HL-60 (cell line): ENCODE measurements around the gene KDM5B.

ENCODE experiments used
- DNase-seq, 2 experiments: peaks; one replicate each; pipeline ENCODE4 v3.0.0-alpha.2; 2010 to 2020; ENCODE audit warnings: low read depth in 1 of 2, low spot score in 1 of 2
- H3K27ac ChIP-seq: fragments of 250-450 bp; sonication (Bioruptor Pico); replicated peaks from 2 replicates; pipeline ENCODE4 v1.5.1; 2020; ENCODE audit warnings: mild to moderate bottlenecking, moderate library complexity
- H3K27me3 ChIP-seq: fragments of 250-450 bp; sonication (Bioruptor Pico); 2 replicates; pipeline ENCODE4 v1.5.1; 2021; ENCODE audit warnings: mild to moderate bottlenecking, moderate library complexity; ENCODE audit not compliant: insufficient read depth, poor library complexity, severe bottlenecking
- H3K4me3 ChIP-seq: replicated peaks from 2 replicates; pipeline ENCODE4 v1.5.1; 2011; ENCODE audit warnings: mild to moderate bottlenecking, control low read depth, low read length; ENCODE audit not compliant: insufficient read depth
- CTCF ChIP-seq: IDR thresholded peaks from one replicate; pipeline ENCODE4 v1.5.1; 2011; ENCODE audit warnings: low read length, control low read depth, inconsistent platforms; ENCODE audit not compliant: insufficient read depth
- GABPA ChIP-seq: IDR thresholded peaks from 2 replicates; pipeline ENCODE4 v1.6.1; 2012; ENCODE audit warnings: low read depth
- POLR2AphosphoS5 ChIP-seq: IDR thresholded peaks from 2 replicates; pipeline ENCODE4 v1.6.1; 2012; ENCODE audit warnings: low read depth
- SPI1 ChIP-seq: IDR thresholded peaks from 2 replicates; pipeline ENCODE4 v1.6.1; 2012; ENCODE audit warnings: low read depth, mild to moderate bottlenecking, borderline replicate concordance
- long read RNA-seq: library from polyadenylated mRNA; unstranded; transcript quantifications from one replicate; pipeline ENCODE4 v2.0.0, GENCODE V29; 2020
- TF ChIP-seq, protein P1 (sequence below): IDR thresholded peaks from 2 replicates; pipeline ENCODE4 v1.6.1; 2012; ENCODE audit warnings: low read depth; ENCODE audit not compliant: insufficient replicate concordance

KDM5B gene
- long read RNA-seq, full-length matches to known transcripts = 69 of 215 reads
- long read RNA-seq, partial matches to known transcripts = 130 of 215 reads
- long read RNA-seq, other reads (novel, unspliced or antisense) = 16 of 215 reads

DNA sequence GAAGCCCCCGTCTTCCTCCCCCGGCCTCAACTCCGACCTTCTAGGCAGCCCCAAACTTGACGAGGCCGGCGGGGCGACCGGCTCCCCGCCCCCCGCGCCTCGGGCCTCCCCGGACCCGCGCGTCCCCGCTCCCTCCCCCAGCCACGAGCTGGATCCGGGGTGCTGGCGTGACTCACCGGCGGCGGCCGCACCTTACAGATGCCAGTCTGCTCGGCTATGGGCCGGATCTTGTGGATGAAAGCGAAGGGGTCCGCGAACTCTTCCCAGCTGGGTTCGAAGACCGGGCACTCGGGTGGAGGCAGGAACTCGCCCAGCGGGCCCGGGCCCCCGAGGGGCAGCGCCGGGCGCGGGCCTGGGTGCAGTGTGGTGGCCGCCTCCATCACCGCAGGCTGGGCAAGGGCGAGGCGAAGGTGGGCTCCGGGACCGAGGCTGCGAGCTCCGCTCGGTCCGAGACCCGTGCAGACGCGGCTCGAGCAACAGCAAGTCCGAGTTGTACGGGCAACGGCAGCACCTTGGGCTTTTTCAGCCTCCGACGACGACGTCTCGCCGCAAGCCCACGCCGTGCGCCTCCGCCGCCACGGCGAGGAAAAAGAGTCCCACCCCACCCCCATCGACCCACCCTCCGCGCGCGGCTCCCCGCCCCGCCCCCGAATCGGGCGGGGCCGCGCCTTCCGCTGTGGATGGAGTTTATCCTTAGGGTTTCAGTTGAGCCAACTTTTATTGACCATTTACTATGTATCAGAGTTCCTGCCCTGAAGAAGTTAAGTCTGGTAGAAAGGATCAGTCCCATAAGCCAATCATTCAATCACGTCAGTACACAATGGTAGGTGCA is at the start of gene KDM5B:
Gene KDM5B, minus strand, starts transcription at position 496 of the 832 bp plus-strand sequence. Its CDS starts 116 bp downstream, at position 380.
- peak; percentile 48 to 65 for DNase-seq
- peak within 1 kb of the TSS; percentile 93 for H3K27ac ChIP-seq
- H3K27me3 ChIP-seq = no peaks in the 10 kb centered on the region

DNA sequence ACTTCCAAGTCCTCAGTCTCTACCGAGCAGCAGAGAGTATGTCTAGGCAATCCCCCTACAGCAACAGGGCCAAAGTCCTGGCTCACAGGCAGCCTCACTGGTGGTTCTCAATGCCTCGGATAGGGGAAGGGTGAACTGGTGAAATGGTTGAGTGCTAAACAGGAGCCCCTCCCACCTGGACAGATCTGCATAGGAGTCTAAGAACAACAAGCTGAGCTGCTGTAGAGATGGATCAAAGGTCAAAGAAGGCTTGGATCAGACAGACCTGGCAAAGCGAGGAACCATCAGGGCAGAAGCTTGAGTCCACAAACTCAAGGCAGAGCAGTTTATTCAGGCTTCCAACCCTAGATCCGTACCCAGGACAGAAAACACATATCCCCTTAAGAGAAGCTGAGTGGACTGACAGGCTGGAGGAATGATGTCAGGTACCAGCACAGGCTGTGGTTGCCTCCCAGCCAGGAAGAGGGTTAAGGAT is 49.0 kb upstream of the KDM5B start:
- TF ChIP-seq CTCF = no peak
- TF ChIP-seq GABPA = no peak
- TF ChIP-seq SPI1 = no peak
- TF ChIP-seq, protein P1, sequence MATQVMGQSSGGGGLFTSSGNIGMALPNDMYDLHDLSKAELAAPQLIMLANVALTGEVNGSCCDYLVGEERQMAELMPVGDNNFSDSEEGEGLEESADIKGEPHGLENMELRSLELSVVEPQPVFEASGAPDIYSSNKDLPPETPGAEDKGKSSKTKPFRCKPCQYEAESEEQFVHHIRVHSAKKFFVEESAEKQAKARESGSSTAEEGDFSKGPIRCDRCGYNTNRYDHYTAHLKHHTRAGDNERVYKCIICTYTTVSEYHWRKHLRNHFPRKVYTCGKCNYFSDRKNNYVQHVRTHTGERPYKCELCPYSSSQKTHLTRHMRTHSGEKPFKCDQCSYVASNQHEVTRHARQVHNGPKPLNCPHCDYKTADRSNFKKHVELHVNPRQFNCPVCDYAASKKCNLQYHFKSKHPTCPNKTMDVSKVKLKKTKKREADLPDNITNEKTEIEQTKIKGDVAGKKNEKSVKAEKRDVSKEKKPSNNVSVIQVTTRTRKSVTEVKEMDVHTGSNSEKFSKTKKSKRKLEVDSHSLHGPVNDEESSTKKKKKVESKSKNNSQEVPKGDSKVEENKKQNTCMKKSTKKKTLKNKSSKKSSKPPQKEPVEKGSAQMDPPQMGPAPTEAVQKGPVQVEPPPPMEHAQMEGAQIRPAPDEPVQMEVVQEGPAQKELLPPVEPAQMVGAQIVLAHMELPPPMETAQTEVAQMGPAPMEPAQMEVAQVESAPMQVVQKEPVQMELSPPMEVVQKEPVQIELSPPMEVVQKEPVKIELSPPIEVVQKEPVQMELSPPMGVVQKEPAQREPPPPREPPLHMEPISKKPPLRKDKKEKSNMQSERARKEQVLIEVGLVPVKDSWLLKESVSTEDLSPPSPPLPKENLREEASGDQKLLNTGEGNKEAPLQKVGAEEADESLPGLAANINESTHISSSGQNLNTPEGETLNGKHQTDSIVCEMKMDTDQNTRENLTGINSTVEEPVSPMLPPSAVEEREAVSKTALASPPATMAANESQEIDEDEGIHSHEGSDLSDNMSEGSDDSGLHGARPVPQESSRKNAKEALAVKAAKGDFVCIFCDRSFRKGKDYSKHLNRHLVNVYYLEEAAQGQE = no peak
- no peak for TF ChIP-seq POLR2AphosphoS5
- no peak for DNase-seq
- Histone ChIP-seq H3K27ac (no peak overlapping the region; the same call in 1 of the 2 replicates), H3K4me3 (no peak overlapping the region), H3K27me3 (no peaks in the 10 kb centered on the region)

More for the DNA sequence above, at the start of gene KDM5B:
- no peak for TF ChIP-seq GABPA
- peak; percentile 77; the same call in 1 of the 2 replicates for TF ChIP-seq POLR2AphosphoS5
- H3K4me3 ChIP-seq = peak within 1 kb of the TSS; percentile 92

DNA sequence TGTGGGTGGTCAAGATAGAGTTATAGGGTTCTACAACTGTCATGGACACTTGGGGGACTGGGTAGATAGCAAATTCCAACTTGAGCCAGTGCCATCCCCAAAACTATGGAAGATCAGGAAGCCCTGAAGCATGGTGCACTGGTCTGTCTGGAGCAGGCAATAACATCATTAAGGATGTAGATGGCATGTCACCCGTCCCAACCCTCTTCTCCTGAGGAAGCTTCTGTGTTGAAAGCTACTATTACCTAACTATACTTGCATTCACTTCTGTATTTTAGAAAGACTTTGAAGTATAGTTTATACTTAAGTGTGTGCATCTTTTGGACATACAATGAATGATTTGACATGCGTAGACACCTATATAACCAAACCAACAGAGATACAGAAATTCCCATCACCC is 47.8 kb upstream of the KDM5B start:
- DNase-seq = peak in 1 of 2 experiments; percentile 63
- TF ChIP-seq, protein P1 = no peak
- TF ChIP-seq CTCF (no peak), SPI1 (peak; percentile 89)
- H3K4me3 ChIP-seq = no peak overlapping the region
- no peak overlapping the region; the same call in 1 of the 2 replicates for H3K27ac ChIP-seq
- no peaks in the 10 kb centered on the region for H3K27me3 ChIP-seq

DNA sequence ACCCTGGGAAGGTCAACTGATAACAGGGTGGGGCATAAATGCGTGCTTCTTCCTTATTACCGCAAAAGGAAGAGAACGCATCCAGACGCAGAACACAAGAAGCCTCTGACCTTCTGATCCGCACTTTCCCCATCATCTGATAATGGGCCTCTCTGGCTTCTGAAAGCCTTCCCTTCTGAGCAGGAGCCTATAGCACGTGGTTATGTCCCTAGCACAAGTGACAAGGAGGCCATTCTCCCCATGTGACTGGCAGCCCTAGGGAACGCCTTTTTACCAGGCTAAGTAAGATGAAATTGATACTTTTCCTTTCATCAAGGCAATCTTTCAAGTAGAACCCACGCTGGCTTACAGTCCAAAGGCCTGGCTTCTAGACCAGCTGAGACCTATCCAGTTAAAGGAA is 46.6 kb upstream of the KDM5B start:
- H3K27me3 ChIP-seq = no peaks in the 10 kb centered on the region
- TF ChIP-seq POLR2AphosphoS5 (no peak), SPI1 (no peak), GABPA (no peak), CTCF (no peak)
- TF ChIP-seq, protein P1 = no peak
- H3K27ac ChIP-seq = no peak overlapping the region
- no peak for DNase-seq
- H3K4me3 ChIP-seq = no peak overlapping the region
